ENCODE measurements around the gene ACOT2.
A peak's percentile ranks its signal among the peaks of the same experiment; 100 is the strongest.

The ACOT2 gene

DNA sequence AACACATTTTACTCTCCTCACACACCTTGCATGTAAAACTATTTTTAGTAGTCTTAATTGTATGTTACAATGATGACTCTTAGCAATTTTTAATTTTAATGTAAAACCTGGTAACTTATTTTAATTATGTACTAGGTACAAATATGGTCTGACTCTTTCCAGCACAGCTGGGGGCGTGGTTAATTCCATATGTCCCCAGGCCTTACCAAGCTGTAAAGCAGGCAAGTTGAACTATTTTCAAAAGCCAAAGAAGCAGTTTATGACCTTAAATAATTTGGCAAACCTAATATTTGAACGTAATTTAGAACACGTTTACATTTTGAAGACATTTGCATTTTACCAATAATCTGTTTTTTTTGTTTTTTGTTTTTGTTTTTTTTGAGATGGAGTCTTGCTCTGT is 34.0 kb downstream of the ACOT2 start:
- no peak overlapping the region for H3K27ac ChIP-seq
- TF ChIP-seq, protein P1, sequence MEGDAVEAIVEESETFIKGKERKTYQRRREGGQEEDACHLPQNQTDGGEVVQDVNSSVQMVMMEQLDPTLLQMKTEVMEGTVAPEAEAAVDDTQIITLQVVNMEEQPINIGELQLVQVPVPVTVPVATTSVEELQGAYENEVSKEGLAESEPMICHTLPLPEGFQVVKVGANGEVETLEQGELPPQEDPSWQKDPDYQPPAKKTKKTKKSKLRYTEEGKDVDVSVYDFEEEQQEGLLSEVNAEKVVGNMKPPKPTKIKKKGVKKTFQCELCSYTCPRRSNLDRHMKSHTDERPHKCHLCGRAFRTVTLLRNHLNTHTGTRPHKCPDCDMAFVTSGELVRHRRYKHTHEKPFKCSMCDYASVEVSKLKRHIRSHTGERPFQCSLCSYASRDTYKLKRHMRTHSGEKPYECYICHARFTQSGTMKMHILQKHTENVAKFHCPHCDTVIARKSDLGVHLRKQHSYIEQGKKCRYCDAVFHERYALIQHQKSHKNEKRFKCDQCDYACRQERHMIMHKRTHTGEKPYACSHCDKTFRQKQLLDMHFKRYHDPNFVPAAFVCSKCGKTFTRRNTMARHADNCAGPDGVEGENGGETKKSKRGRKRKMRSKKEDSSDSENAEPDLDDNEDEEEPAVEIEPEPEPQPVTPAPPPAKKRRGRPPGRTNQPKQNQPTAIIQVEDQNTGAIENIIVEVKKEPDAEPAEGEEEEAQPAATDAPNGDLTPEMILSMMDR (conservative IDR thresholded peaks at IDR 0.05), result no peak

DNA sequence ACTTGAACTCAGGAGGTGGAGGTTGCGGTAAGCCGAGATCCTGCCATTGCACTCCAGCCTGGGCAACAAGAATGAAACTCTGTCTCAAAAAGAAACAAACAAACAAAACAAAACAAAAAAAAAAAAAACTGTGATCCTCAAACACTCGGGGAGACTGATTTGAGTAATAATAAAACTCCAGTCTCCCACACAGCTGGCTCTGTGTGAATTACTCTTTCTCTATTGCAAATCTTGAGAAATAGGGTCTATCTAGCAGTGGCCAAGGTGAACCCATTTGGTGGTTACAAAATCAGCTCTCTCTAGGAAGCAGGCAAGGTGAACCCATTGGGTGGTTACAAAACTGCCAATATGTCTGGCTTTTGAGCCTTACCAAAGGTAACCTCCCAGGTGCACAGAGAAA is 37.3 kb downstream of the ACOT2 start:
- TF ChIP-seq, protein P1 (conservative IDR thresholded peaks at IDR 0.05), result no peak
- no peak overlapping the region for H3K27ac ChIP-seq

DNA sequence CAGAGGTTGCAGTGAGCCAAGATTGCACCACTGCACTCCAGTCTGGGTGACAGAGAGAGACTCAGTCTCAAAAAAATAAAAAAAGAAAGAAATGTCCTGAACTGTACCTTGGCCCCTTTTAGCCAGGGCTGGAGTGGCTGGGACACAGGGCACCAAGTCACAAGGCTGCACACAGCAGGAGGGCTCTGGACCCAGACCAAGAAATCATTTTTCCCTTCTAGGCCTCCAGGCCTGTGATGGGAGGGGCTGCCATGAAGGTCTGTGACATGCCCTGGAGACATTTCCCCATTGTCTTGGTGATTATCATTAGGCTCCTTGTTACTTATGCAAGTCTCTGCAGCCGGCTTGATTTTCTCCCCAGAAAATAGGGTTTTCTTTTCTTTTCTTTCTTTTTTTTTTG is 38.2 kb downstream of the ACOT2 start:
- no peak overlapping the region for H3K27ac ChIP-seq
- TF ChIP-seq, protein P1 (conservative IDR thresholded peaks at IDR 0.05), result no peak

DNA sequence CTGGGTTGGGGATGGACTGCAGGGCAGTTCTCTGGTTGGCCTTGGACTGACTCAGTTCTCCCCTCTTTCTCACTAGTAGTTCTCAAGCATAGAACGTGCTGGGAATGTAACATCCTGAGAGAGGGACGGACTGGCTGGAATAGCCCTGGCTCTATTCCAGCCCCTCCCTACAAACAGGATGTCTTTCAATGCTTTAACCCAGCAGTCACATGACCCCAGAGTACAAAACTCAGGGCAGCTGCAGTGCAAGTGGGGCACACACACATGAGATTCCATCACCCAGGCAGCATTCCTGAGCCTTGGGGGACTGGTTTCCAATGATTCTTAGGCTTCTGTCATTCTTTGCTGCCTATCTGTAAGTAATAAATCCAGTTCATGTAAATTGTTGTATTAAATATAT is 41.7 kb downstream of the ACOT2 start:
- H3K27ac ChIP-seq, result no peak overlapping the region
- TF ChIP-seq, protein P1 (conservative IDR thresholded peaks at IDR 0.05), result no peak

DNA sequence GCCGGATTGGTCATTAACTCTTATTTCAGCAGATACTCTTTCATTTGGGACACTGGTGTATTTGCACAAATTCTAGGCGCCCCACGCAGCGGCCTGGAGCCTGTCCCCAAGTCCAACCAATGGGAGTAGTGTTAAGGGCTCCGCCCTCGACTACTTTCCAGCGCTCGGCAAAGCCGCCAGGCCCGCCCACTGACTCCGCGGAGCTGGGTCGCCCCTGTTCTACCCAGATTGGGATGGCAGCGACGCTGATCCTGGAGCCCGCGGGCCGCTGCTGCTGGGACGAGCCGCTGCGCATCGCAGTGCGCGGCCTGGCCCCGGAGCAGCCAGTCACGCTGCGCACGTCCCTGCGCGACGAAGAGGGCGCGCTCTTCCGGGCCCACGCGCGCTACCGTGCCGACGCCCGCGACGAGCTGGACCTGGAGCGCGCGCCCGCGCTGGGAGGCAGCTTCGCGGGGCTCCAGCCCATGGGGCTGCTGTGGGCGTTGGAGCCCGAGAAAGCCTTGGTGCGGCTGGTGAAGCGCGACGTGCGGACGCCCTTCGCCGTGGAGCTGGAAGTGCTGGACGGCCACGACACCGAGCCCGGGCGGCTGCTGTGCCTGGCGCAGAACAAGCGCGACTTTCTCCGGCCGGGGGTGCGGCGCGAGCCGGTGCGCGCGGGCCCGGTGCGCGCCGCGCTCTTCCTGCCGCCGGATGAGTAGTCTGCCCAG is 43.5 kb downstream of the ACOT2 start, which contains the start of gene ACOT6:
ACOT6 (plus strand) TSS at position 179 of the 707 bp plus-strand sequence; CDS start at position 234, 55 bp downstream.
- H3K27ac ChIP-seq, result peak within 1 kb of the TSS; percentile 80
- TF ChIP-seq, protein P1 (conservative IDR thresholded peaks at IDR 0.05), result no peak

DNA sequence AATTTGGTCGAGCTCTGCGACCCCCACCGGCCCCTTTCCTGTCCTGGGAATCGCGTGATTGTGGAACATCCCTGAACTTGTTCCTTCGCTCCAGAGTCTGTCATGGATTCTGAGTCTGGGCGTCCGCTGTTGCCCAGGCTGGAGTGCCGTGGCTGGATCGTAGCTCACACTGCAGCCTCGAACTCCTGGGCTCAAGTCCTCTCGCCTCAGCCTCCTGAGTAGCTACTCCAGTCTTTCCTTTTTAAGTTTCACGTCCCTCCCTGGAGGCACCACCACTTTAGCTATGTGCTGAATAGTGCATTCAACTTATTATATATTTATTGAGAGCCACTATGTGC is 44.0 kb downstream of the ACOT2 start:
- peak overlapping the region; percentile 80 for H3K27ac ChIP-seq
- TF ChIP-seq, protein P1 (conservative IDR thresholded peaks at IDR 0.05), result no peak

DNA sequence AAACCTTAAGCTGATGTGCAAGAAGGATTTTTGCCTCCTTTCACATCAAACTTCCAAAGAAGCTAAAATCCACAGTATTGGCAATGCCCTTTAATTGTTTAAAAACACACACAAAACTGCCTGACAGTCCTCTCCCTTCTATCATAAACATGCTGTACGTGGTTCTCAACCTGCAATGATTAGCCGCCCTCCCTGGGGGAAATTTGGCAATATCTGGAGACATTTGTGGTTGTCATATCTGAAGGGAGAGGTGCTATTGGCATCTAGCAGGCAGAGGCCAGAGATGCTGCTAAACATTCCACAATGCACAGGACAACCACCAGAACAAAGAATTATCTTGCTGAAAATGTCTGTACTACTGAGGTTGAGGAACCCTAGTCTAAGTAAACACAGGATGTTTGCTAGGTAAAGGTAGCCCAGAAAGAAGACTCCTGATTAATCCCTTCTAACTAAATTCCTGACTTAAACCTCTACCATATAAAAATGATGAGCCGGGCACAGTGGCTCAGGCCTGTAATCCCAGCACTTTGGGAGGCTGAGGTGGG is 44.5 kb downstream of the ACOT2 start:
- TF ChIP-seq, protein P1 (conservative IDR thresholded peaks at IDR 0.05), result no peak
- H3K27ac ChIP-seq, result peak overlapping the region; percentile 80

Measured in VCaP (cell line).